Activated CD8-positive, alpha-beta T cell treated with anti-CD3 and anti-CD28 coated beads, Interleukin-2, amount 10 ng/mL, durations not matched to agents 7 days and 5 days (primary cell): Measurements from ENCODE around the gene ASB11. TPM values are rescaled to one million over a fixed set of nuclear protein-coding genes. Genes with fewer than 3 reads are reported as not detected.

ENCODE experiments used
- total RNA-seq, 2 experiments: library from RNA; stranded (reverse); gene quantifications; one replicate each; pipeline ENCODE4 v1.2.3, GENCODE V29; 2021

Gene ASB11
- total RNA-seq, 2 experiments from 2014 or later: not detected

Other genes starting within 250 kb of the ASB11 start
- gene ASB9, start 45.6 kb downstream of the ASB11 start, total RNA-seq: under 1 TPM; 0.18 to 0.34 TPM
- gene PIGA, start 19.9 kb upstream of the ASB11 start, total RNA-seq: 10 to 100 TPM; 19.0 to 20.9 TPM
- gene VEGFD, start 68.8 kb upstream of the ASB11 start, total RNA-seq: not detected
- under 1 TPM; 0.90 to 0.91 TPM for gene PIR, start 177.7 kb upstream of the ASB11 start, total RNA-seq
- gene BMX, start 185.2 kb upstream of the ASB11 start, total RNA-seq: not detected